A549 (cell line): Measurements from ENCODE around the gene SMIM27.

ENCODE experiments used
- CBX2 ChIP-seq: fragments of 200-600 bp; sonication (generic); IDR thresholded peaks from 2 replicates; pipeline ENCODE4 v1.6.1; 2016; ENCODE audit warnings: low read depth, mild to moderate bottlenecking, borderline replicate concordance
- CEBPB ChIP-seq, 2 experiments: fragments of >200 bp in 1 of 2; sonication (Bioruptor Twin) in 1 of 2; formaldehyde crosslinking in 1 of 2; IDR thresholded peaks; 2 replicates each; pipeline ENCODE4 v1.6.1; 2012 to 2016
- CHD2 ChIP-seq: fragments of 150-350 bp; IDR thresholded peaks from 2 replicates; pipeline ENCODE4 v1.6.1; 2014; ENCODE audit warnings: low read length; ENCODE audit not compliant: partially characterized antibody
- CTCF ChIP-seq: fragments of >200 bp; sonication (Bioruptor Twin); formaldehyde crosslinking; IDR thresholded peaks from 3 replicates; pipeline ENCODE4 v1.5.1; 2016
- EP300 ChIP-seq, 2 experiments: fragments of >200 bp; sonication (Bioruptor Twin); formaldehyde crosslinking; IDR thresholded peaks; 2 replicates in 1 of 2; 3 replicates in 1 of 2; pipeline ENCODE4 v1.6.1; 2016 to 2017
- POLR2A ChIP-seq: IDR thresholded peaks from 2 replicates; pipeline ENCODE4 v1.6.1; 2012; ENCODE audit warnings: mild to moderate bottlenecking, low read length
- RFX5 ChIP-seq: fragments of 450-650 bp; IDR thresholded peaks from 2 replicates; pipeline ENCODE4 v1.7.1; 2014; ENCODE audit warnings: antibody characterized with exemption, mild to moderate bottlenecking, moderate library complexity
- TFCP2L1 ChIP-seq: fragments of 250-450 bp; sonication (Bioruptor Pico); IDR thresholded peaks from 2 replicates; pipeline ENCODE4 v1.5.0; 2021; ENCODE audit warnings: mild to moderate bottlenecking
- TP53 ChIP-seq: fragments of 250-450 bp; sonication (Bioruptor Pico); IDR thresholded peaks from 2 replicates; pipeline ENCODE4 v1.5.0; 2021; ENCODE audit warnings: mild to moderate bottlenecking, moderate library complexity

DNA sequence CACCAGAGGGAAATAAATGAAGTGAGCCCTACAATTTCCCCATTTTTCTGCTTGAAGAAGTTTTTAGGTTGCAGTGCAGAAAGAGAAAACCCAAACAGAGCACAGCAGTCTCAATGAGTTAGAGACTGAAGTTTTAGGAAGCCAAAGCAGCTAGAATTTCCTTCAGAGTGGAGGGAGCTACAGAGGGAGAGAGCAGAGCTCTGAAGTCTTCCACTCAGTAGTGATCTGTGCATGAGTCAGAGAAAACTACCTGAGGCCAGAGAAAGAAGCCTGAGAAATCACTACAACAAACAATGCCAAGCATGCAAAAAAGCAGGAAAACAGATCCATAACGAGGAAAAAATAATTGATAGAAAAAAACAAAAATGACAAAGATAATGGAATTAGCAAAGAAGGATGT lies 38.8 kb downstream of the SMIM27 start:
- TF ChIP-seq RFX5, result no peak
- TF ChIP-seq EP300 (IDR thresholded peaks at IDR 0.05), result no peak
- no peak for TF ChIP-seq POLR2A
- TF ChIP-seq CBX2, result no peak
- no peak for TF ChIP-seq TP53
- no peak for TF ChIP-seq CTCF
- TF ChIP-seq TFCP2L1 (CRISPR knock-in tag), result no peak
- TF ChIP-seq CHD2, result no peak
- TF ChIP-seq CEBPB (IDR thresholded peaks at IDR 0.05), result no peak
